ENCODE results near the gene RBBP8. TPM values are rescaled to one million over a fixed set of nuclear protein-coding genes. Genes with fewer than 3 reads are reported as not detected.
"Not testable (repeated sequence)": the region's sequence is repeated elsewhere in the genome, so short reads cannot be mapped to it uniquely, and the experiment has no call there.

Gene RBBP8
- total RNA-seq, 1 donor from 2014 or later: 75.2 TPM

- DNase-seq (ENCODE audit: low spot score, unreplicated experiment): no peak
- Mint-ChIP-seq H3K36me3 (ENCODE audit: insufficient read depth) (peaks cover 32% of the 10 kb centered on the region), H3K27me3 (no peaks in the 10 kb centered on the region), H3K27ac (no peak overlapping the region), H3K9me3 (ENCODE audit: low read depth) (no peaks in the 10 kb centered on the region), H3K4me1 (ENCODE audit: low read depth) (no peaks in the 10 kb centered on the region), H3K4me3 (ENCODE audit: low read depth) (no peak overlapping the region)
- TF ChIP-seq CTCF (IDR thresholded peaks at IDR 0.05; ENCODE audit: unreplicated experiment): no peak
Observed at GRCh38 chr18:22951823-22952222, 18.7 kb downstream of the RBBP8 start.

GRCh38 chr18:22952525-22952924 lies 19.4 kb downstream of the RBBP8 start:
- Mint-ChIP-seq H3K36me3 (ENCODE audit: insufficient read depth) (peaks cover 32% of the 10 kb centered on the region), H3K4me3 (ENCODE audit: low read depth) (no peak overlapping the region), H3K9me3 (ENCODE audit: low read depth) (no peaks in the 10 kb centered on the region), H3K27ac (no peak overlapping the region), H3K27me3 (no peaks in the 10 kb centered on the region), H3K4me1 (ENCODE audit: low read depth) (no peaks in the 10 kb centered on the region)
- no peak for TF ChIP-seq CTCF (IDR thresholded peaks at IDR 0.05; ENCODE audit: unreplicated experiment)
- DNase-seq (ENCODE audit: low spot score, unreplicated experiment): no peak

GRCh38 chr18:22953982-22954381 lies 20.9 kb downstream of the RBBP8 start:
- DNase-seq (ENCODE audit: low spot score, unreplicated experiment); H3K4me3 Mint-ChIP-seq (ENCODE audit: low read depth); H3K27ac Mint-ChIP-seq; H3K9me3 Mint-ChIP-seq (ENCODE audit: low read depth); H3K4me1 Mint-ChIP-seq (ENCODE audit: low read depth); H3K27me3 Mint-ChIP-seq: not testable (repeated sequence)
- H3K36me3 Mint-ChIP-seq (ENCODE audit: insufficient read depth): peaks cover 33% of the 10 kb centered on the region

GRCh38 chr18:22956226-22956625 lies 23.1 kb downstream of the RBBP8 start:
- no peak for TF ChIP-seq CTCF (IDR thresholded peaks at IDR 0.05; ENCODE audit: unreplicated experiment)
- peaks cover 27% of the 10 kb centered on the region for H3K36me3 Mint-ChIP-seq (ENCODE audit: insufficient read depth)

GRCh38 chr18:22961156-22961555 lies 28.0 kb downstream of the RBBP8 start:
- Mint-ChIP-seq H3K4me3 (ENCODE audit: low read depth) (no peak overlapping the region), H3K36me3 (ENCODE audit: insufficient read depth) (peaks cover 18% of the 10 kb centered on the region), H3K4me1 (ENCODE audit: low read depth) (peaks cover 6% of the 10 kb centered on the region), H3K27ac (no peak overlapping the region), H3K27me3 (no peaks in the 10 kb centered on the region), H3K9me3 (ENCODE audit: low read depth) (no peaks in the 10 kb centered on the region)
- DNase-seq (ENCODE audit: low spot score, unreplicated experiment): no peak
- TF ChIP-seq CTCF (IDR thresholded peaks at IDR 0.05; ENCODE audit: unreplicated experiment): no peak

More at GRCh38 chr18:22956226-22956625, 23.1 kb downstream of the RBBP8 start:
- no peaks in the 10 kb centered on the region for H3K4me1 Mint-ChIP-seq (ENCODE audit: low read depth)
- no peak overlapping the region for H3K27ac Mint-ChIP-seq
- no peak for DNase-seq (ENCODE audit: low spot score, unreplicated experiment)
- no peaks in the 10 kb centered on the region for H3K9me3 Mint-ChIP-seq (ENCODE audit: low read depth)
- no peaks in the 10 kb centered on the region for H3K27me3 Mint-ChIP-seq
- H3K4me3 Mint-ChIP-seq (ENCODE audit: low read depth): no peak overlapping the region

- Mint-ChIP-seq H3K9me3 (ENCODE audit: low read depth) (no peaks in the 10 kb centered on the region), H3K36me3 (ENCODE audit: insufficient read depth) (peaks cover 18% of the 10 kb centered on the region), H3K27me3 (no peaks in the 10 kb centered on the region), H3K4me1 (ENCODE audit: low read depth) (peaks cover 6% of the 10 kb centered on the region), H3K27ac (no peak overlapping the region), H3K4me3 (ENCODE audit: low read depth) (no peak overlapping the region)
- TF ChIP-seq CTCF (IDR thresholded peaks at IDR 0.05; ENCODE audit: unreplicated experiment): no peak
- no peak for DNase-seq (ENCODE audit: low spot score, unreplicated experiment)
Observed at GRCh38 chr18:22962004-22962403, 28.9 kb downstream of the RBBP8 start.
